SJSA1 (cell line): ENCODE results near the gene TMEM144. TPM values are rescaled to one million over a fixed set of nuclear protein-coding genes. Genes with fewer than 3 reads are reported as not detected.

ENCODE experiments used
- DNase-seq, 2 experiments: peaks; one replicate each; pipeline ENCODE4 v3.0.0-alpha.2; 2015 to 2020; ENCODE audit warnings: low spot score in 2 of 2, low read depth in 1 of 2
- H3K27ac ChIP-seq: fragments of 250-450 bp; sonication (Bioruptor Pico); 2 replicates; pipeline ENCODE4 v1.5.1; 2020; ENCODE audit warnings: mild to moderate bottlenecking, moderate library complexity
- H3K27me3 ChIP-seq: fragments of 250-450 bp; sonication (Bioruptor Pico); replicated peaks from 2 replicates; pipeline ENCODE4 v1.5.1; 2020; ENCODE audit warnings: mild to moderate bottlenecking, moderate library complexity
- H3K36me3 ChIP-seq: fragments of 250-450 bp; sonication (Bioruptor Pico); 2 replicates; pipeline ENCODE4 v1.5.1; 2020; ENCODE audit warnings: mild to moderate bottlenecking
- H3K4me1 ChIP-seq: fragments of 250-450 bp; sonication (Bioruptor Pico); replicated peaks from 2 replicates; pipeline ENCODE4 v1.6.1; 2021; ENCODE audit warnings: mild to moderate bottlenecking
- H3K4me3 ChIP-seq: fragments of 250-450 bp; sonication (Bioruptor Pico); 2 replicates; pipeline ENCODE4 v1.5.1; 2020; ENCODE audit warnings: mild to moderate bottlenecking
- H3K9me3 ChIP-seq: fragments of 250-450 bp; sonication (Bioruptor Pico); replicated peaks from 2 replicates; pipeline ENCODE4 v1.5.1; 2020; ENCODE audit warnings: mild to moderate bottlenecking
- total RNA-seq: library from RNA; depleted of rRNA; stranded (reverse); fragments of >200 nt; shearing (Covaris generic); gene quantifications from 2 replicates; pipeline ENCODE4 v1.2.3, GENCODE V29; 2014; rRNA removed

The TMEM144 gene
- 0.06 and 1.1 TPM in 2 replicates for total RNA-seq

- H3K4me1 ChIP-seq = 0 out of 2 replicates have a peak, but pooled peaks cover 3% of the 10 kb centered on the region
- H3K27me3 ChIP-seq = no peaks in the 10 kb centered on the region
- no peak within 1 kb of the TSS for H3K27ac ChIP-seq
- H3K4me3 ChIP-seq = peak within 1 kb of the TSS; percentile 32
- no peaks in the 10 kb centered on the region for H3K36me3 ChIP-seq
- H3K9me3 ChIP-seq = no peaks in the 10 kb centered on the region
- peak; percentile 72 to 83 for DNase-seq
Observed at GRCh38 chr4:158209825-158210807, at the start of gene TMEM144. TSS of gene TMEM144 (plus strand) at chr4:158210486. CDS start at chr4:158212668, 2,182 bp downstream.

DNA sequence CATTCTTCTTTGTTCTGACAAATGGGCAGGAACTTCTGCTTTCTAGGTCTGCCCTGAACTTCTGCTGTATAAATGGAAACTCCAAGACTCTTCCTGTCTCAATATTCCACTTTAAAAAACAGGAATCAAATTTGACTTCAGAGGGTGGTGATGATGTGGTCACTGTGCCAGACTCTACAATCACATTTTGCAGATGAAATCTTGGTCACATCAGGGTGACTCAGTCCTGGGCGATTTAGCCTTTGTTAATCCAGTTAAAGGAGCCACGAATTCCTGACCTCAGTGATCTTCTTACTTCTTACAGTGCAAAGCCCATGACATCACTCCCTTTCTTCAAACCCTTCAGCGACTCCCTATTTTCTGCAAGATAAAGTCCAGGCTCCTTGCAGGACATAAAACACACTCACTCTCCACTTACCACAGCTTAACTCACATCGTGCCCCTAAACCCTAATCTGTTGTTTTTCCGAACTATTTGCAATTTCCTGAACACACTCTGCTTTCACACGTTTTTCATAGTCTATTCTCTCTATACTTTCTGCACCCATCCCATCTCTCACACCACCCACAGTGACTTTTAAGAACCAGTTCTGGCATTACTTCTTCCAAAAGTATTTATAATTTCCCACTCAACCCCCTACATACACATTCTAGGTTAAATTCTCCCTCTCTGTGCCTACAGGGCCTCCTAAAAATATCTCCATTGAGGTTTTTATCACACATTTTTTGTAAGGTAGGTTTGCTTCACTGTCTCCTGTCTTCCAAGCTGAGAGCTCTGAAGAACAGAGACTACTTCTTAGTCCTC lies 48.5 kb upstream of the TMEM144 start:
- no peaks in the 10 kb centered on the region for H3K9me3 ChIP-seq
- peak overlapping the region; percentile 89 for H3K27ac ChIP-seq
- peaks cover 42% of the 10 kb centered on the region for H3K4me1 ChIP-seq
- H3K4me3 ChIP-seq = no peak overlapping the region
- DNase-seq = peak; percentile 82 to 85
- H3K36me3 ChIP-seq = no peaks in the 10 kb centered on the region
- no peaks in the 10 kb centered on the region for H3K27me3 ChIP-seq

DNA sequence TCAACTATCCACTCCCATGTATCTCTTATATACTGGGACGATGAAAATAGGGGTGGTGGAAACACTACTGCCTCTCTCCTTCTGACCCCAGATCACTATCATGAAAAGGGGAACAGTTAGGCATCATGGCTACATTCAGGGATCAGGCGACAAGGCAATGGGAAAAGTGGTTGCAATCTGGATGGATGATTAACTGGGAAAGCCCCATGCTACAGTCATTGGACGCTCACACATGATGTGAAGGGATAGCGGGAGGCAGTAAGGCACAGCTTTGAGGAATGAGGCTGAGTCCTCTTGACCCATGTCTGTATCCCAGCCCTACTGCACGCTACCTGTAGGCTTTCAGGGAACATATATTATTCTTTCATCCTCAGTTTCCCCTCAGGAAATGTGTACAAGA lies 47.7 kb upstream of the TMEM144 start:
- DNase-seq = no peak
- Histone ChIP-seq H3K4me1 (peaks cover 42% of the 10 kb centered on the region), H3K4me3 (no peak overlapping the region), H3K9me3 (no peaks in the 10 kb centered on the region), H3K27ac (peak overlapping the region; percentile 89), H3K27me3 (no peaks in the 10 kb centered on the region), H3K36me3 (no peaks in the 10 kb centered on the region)

DNA sequence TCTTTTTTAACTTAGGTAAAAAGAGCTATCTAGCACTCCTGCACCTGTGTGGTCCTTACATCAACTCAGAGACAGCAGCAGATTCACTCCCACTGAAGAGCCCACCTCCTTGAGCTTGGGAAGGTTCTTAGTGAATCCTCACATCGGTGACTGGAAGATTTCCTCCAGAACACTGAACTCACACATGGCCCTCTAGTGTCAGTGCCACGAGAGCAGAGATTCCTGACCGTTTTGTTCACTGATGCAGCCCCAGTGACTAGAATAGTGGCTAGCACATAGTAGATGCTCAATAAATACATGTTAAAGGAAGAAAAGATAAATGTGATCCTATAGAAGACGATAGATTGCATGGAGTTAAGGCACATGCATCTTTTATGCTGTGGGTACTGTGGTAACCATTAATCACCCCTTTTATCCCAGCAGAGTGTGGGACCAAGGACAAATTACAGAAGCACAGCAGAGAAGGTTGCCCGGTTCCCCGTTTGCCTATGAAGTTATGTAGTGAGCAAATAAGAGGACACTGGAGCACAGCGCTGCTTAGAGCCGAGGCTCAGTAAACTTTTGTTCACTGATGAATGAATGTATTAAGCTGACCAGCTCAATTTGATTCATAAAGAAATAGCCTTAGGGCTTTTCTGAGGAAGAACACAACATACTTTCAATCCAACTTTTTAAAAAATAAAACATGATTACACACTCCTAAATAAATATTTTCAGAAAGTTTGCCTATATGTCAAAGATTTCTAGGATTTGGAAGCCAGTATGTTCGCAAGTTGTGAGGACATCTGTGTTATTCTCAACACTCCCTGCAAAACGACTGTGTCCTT lies 46.1 kb upstream of the TMEM144 start:
- Histone ChIP-seq H3K36me3 (no peaks in the 10 kb centered on the region), H3K4me1 (peaks cover 35% of the 10 kb centered on the region), H3K4me3 (no peak overlapping the region), H3K27ac (no peak overlapping the region), H3K9me3 (no peaks in the 10 kb centered on the region), H3K27me3 (no peaks in the 10 kb centered on the region)
- DNase-seq = no peak

- Histone ChIP-seq H3K4me3 (no peak overlapping the region), H3K27me3 (no peaks in the 10 kb centered on the region), H3K36me3 (no peaks in the 10 kb centered on the region), H3K27ac (no peak overlapping the region), H3K9me3 (no peaks in the 10 kb centered on the region), H3K4me1 (peaks cover 28% of the 10 kb centered on the region)
- no peak for DNase-seq
Observed at GRCh38 chr4:158164768-158165213, 45.5 kb upstream of the TMEM144 start.

DNA sequence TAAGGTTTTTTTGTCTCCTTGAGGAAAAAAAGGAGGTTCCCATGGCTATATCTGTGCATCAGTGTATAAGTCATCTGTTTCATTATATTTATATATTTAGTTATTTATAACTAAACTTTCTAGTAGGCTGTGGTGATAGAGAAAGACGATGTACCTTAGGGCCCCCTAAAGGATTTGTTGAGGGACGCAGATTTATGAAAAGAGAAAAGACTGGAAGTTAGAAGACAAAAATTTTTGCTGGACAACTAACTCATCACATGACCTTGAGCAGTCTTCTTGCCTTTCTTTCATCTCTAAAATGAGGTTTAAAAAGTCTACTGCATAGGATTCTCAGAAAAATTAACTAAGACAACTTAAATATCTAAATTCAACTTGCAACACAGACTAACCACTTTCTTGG lies 43.6 kb upstream of the TMEM144 start:
- H3K27me3 ChIP-seq = no peaks in the 10 kb centered on the region
- H3K4me3 ChIP-seq = no peak overlapping the region
- no peak for DNase-seq
- no peaks in the 10 kb centered on the region for H3K9me3 ChIP-seq
- peaks cover 12% of the 10 kb centered on the region for H3K4me1 ChIP-seq
- no peaks in the 10 kb centered on the region for H3K36me3 ChIP-seq
- H3K27ac ChIP-seq = no peak overlapping the region

- Histone ChIP-seq H3K9me3 (no peaks in the 10 kb centered on the region), H3K27ac (no peak overlapping the region), H3K4me3 (no peak overlapping the region), H3K36me3 (no peaks in the 10 kb centered on the region), H3K27me3 (no peaks in the 10 kb centered on the region), H3K4me1 (0 out of 2 replicates have a peak, but pooled peaks cover 3% of the 10 kb centered on the region)
- no peak for DNase-seq
Observed at GRCh38 chr4:158168606-158169005, 41.7 kb upstream of the TMEM144 start.

GRCh38 chr4:158169506-158169905 lies 40.8 kb upstream of the TMEM144 start:
- Histone ChIP-seq H3K36me3 (no peaks in the 10 kb centered on the region), H3K4me3 (no peak overlapping the region), H3K27me3 (no peaks in the 10 kb centered on the region), H3K4me1 (0 out of 2 replicates have a peak, but pooled peaks cover 3% of the 10 kb centered on the region), H3K9me3 (no peaks in the 10 kb centered on the region), H3K27ac (no peak overlapping the region)
- DNase-seq = no peak

- no peak overlapping the region for H3K27ac ChIP-seq
- no peak for DNase-seq
Observed at GRCh38 chr4:158169931-158170690, 40.2 kb upstream of the TMEM144 start.

DNA sequence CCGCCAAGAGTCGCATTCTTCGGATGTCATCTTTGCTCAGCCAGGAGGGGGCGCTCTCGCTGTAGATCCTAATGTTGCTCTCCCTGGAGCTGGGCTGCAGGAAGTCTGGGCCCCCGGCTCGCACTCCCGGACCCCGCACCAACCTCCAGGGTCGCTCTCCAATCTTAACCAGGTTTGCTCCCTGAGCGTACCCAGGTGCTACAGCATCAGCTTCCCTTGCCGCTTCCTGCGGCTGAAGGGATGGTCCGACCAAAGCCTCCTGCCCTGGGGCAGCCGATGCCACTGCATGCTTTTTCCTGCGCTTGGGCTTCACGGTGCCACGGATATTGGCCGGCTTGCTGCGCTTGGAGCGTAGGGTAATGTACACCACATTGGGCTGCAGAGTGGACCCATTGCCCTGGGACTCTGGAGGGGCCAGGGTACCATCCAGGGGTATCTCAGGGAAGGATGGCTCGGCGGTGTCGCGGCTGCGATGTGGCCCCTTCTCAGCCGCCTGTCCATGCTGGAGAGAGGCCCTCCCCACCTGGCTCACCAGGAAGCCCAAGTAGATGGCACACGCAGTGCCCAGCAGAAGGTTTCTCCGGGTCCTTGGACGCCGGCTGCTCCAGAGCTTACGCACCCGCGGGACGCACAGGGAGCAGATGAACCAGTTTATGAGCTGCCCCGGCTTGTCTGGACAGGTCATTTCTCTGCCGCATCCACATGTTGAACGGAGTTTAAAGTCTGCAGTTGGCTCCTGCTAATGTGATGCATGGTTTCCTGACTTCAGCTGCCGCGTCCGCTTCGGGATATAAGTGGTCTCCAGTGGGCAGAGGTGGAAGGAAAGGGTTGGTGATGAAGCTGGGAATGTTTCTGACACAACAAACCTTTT lies 39.4 kb upstream of the TMEM144 start:
- Histone ChIP-seq H3K9me3 (no peaks in the 10 kb centered on the region), H3K27me3 (no peaks in the 10 kb centered on the region), H3K36me3 (no peaks in the 10 kb centered on the region), H3K4me3 (no peak overlapping the region), H3K4me1 (0 out of 2 replicates have a peak, but pooled peaks cover 3% of the 10 kb centered on the region), H3K27ac (no peak overlapping the region)
- no peak for DNase-seq

More at GRCh38 chr4:158169931-158170690, 40.2 kb upstream of the TMEM144 start:
- H3K4me3 ChIP-seq = no peak overlapping the region
- H3K36me3 ChIP-seq = no peaks in the 10 kb centered on the region
- no peaks in the 10 kb centered on the region for H3K27me3 ChIP-seq
- H3K4me1 ChIP-seq = 0 out of 2 replicates have a peak, but pooled peaks cover 3% of the 10 kb centered on the region
- H3K9me3 ChIP-seq = no peaks in the 10 kb centered on the region

GRCh38 chr4:158172261-158173258 lies 37.7 kb upstream of the TMEM144 start, which contains the start of gene GASK1B:
TSS of gene GASK1B (minus strand) at chr4:158173025. CDS start at chr4:158171375, 1,650 bp downstream.
- no peaks in the 10 kb centered on the region for H3K9me3 ChIP-seq
- H3K4me1 ChIP-seq = 0 out of 2 replicates have a peak, but pooled peaks cover 3% of the 10 kb centered on the region
- no peaks in the 10 kb centered on the region for H3K36me3 ChIP-seq
- DNase-seq = peak in 1 of 2 experiments; percentile 56
- H3K27me3 ChIP-seq = no peaks in the 10 kb centered on the region
- H3K27ac ChIP-seq = no peak within 1 kb of the TSS
- H3K4me3 ChIP-seq = peak within 1 kb of the TSS; percentile 13; the same call in 1 of the 2 replicates
